ENCODE results near the gene AGMO. TPM values are rescaled to one million over a fixed set of nuclear protein-coding genes. Genes with fewer than 3 reads are reported as not detected.

The AGMO gene
- total RNA-seq, 1 donor from 2014 or later, result 1.2 TPM

- Mint-ChIP-seq H3K4me3 (ENCODE audit: unreplicated experiment) (no peak overlapping the region), H3K36me3 (ENCODE audit: unreplicated experiment) (no peaks in the 10 kb centered on the region), H3K9me3 (ENCODE audit: unreplicated experiment) (peaks cover 2% of the 10 kb centered on the region), H3K27me3 (ENCODE audit: unreplicated experiment) (no peaks in the 10 kb centered on the region), H3K4me1 (ENCODE audit: low read depth, unreplicated experiment) (no peaks in the 10 kb centered on the region), H3K27ac (ENCODE audit: unreplicated experiment) (no peak overlapping the region)
- no peak for TF ChIP-seq CTCF (IDR thresholded peaks at IDR 0.05; ENCODE audit: partially characterized antibody, unreplicated experiment)
- no peak for DNase-seq
These were observed 32.6 kb upstream of the AGMO start for GRCh38 chr7:15594461-15594860.

- no peak for TF ChIP-seq CTCF (IDR thresholded peaks at IDR 0.05; ENCODE audit: partially characterized antibody, unreplicated experiment)
- no peak overlapping the region for H3K27ac Mint-ChIP-seq (ENCODE audit: unreplicated experiment)
- no peaks in the 10 kb centered on the region for H3K36me3 Mint-ChIP-seq (ENCODE audit: unreplicated experiment)
- no peak for DNase-seq
- H3K4me1 Mint-ChIP-seq (ENCODE audit: low read depth, unreplicated experiment), result no peaks in the 10 kb centered on the region
- H3K9me3 Mint-ChIP-seq (ENCODE audit: unreplicated experiment), result peaks cover 2% of the 10 kb centered on the region
- H3K27me3 Mint-ChIP-seq (ENCODE audit: unreplicated experiment), result no peaks in the 10 kb centered on the region
- H3K4me3 Mint-ChIP-seq (ENCODE audit: unreplicated experiment), result no peak overlapping the region
These were observed 31.6 kb upstream of the AGMO start for GRCh38 chr7:15593382-15593781.

- H3K27ac Mint-ChIP-seq (ENCODE audit: unreplicated experiment), result no peak overlapping the region
- H3K4me3 Mint-ChIP-seq (ENCODE audit: unreplicated experiment), result no peak overlapping the region
- no peaks in the 10 kb centered on the region for H3K27me3 Mint-ChIP-seq (ENCODE audit: unreplicated experiment)
- H3K9me3 Mint-ChIP-seq (ENCODE audit: unreplicated experiment), result peaks cover 2% of the 10 kb centered on the region
- no peak for TF ChIP-seq CTCF (IDR thresholded peaks at IDR 0.05; ENCODE audit: partially characterized antibody, unreplicated experiment)
- no peaks in the 10 kb centered on the region for H3K4me1 Mint-ChIP-seq (ENCODE audit: low read depth, unreplicated experiment)
- peaks cover 12% of the 10 kb centered on the region for H3K36me3 Mint-ChIP-seq (ENCODE audit: unreplicated experiment)
- DNase-seq, result no peak
These were observed 24.5 kb upstream of the AGMO start for GRCh38 chr7:15586266-15586665.

GRCh38 chr7:15584575-15584974 is 22.8 kb upstream of the AGMO start:
- TF ChIP-seq CTCF (IDR thresholded peaks at IDR 0.05; ENCODE audit: partially characterized antibody, unreplicated experiment), result no peak
- Mint-ChIP-seq H3K9me3 (ENCODE audit: unreplicated experiment) (peaks cover 2% of the 10 kb centered on the region), H3K27me3 (ENCODE audit: unreplicated experiment) (no peaks in the 10 kb centered on the region), H3K4me3 (ENCODE audit: unreplicated experiment) (no peak overlapping the region), H3K4me1 (ENCODE audit: low read depth, unreplicated experiment) (no peaks in the 10 kb centered on the region), H3K36me3 (ENCODE audit: unreplicated experiment) (peaks cover 12% of the 10 kb centered on the region), H3K27ac (ENCODE audit: unreplicated experiment) (no peak overlapping the region)
- DNase-seq, result no peak

- Mint-ChIP-seq H3K4me1 (ENCODE audit: low read depth, unreplicated experiment) (no peaks in the 10 kb centered on the region), H3K9me3 (ENCODE audit: unreplicated experiment) (peaks cover 2% of the 10 kb centered on the region), H3K27ac (ENCODE audit: unreplicated experiment) (no peak overlapping the region), H3K4me3 (ENCODE audit: unreplicated experiment) (no peak overlapping the region), H3K27me3 (ENCODE audit: unreplicated experiment) (no peaks in the 10 kb centered on the region), H3K36me3 (ENCODE audit: unreplicated experiment) (peaks cover 12% of the 10 kb centered on the region)
- DNase-seq, result no peak
- no peak for TF ChIP-seq CTCF (IDR thresholded peaks at IDR 0.05; ENCODE audit: partially characterized antibody, unreplicated experiment)
These were observed 21.0 kb upstream of the AGMO start for GRCh38 chr7:15582773-15583172.

Measured in glutamatergic neuron (in vitro differentiated cells).